GM19043 (cell line): ENCODE data around the gene RNF114.
"Not testable (repeated sequence)": the region's sequence is repeated elsewhere in the genome, so short reads cannot be mapped to it uniquely, and the experiment has no call there.

ENCODE experiments used
- ATAC-seq: cut with Tn5 transposase; IDR thresholded peaks from one replicate; pipeline ENCODE4 v1.9.1; 2021; ENCODE audit warnings: low read depth; ENCODE audit not compliant: unreplicated experiment

The RNF114 gene, protein sequence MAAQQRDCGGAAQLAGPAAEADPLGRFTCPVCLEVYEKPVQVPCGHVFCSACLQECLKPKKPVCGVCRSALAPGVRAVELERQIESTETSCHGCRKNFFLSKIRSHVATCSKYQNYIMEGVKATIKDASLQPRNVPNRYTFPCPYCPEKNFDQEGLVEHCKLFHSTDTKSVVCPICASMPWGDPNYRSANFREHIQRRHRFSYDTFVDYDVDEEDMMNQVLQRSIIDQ

GRCh38 chr20:49936153-49937026 is at the start of gene RNF114:
Gene RNF114 (plus strand): TSS chr20:49936397. CDS start chr20:49936413, 16 bp downstream.
- no peak for ATAC-seq

GRCh38 chr20:49886571-49887213 is 49.5 kb upstream of the RNF114 start:
- ATAC-seq: no peak

DNA sequence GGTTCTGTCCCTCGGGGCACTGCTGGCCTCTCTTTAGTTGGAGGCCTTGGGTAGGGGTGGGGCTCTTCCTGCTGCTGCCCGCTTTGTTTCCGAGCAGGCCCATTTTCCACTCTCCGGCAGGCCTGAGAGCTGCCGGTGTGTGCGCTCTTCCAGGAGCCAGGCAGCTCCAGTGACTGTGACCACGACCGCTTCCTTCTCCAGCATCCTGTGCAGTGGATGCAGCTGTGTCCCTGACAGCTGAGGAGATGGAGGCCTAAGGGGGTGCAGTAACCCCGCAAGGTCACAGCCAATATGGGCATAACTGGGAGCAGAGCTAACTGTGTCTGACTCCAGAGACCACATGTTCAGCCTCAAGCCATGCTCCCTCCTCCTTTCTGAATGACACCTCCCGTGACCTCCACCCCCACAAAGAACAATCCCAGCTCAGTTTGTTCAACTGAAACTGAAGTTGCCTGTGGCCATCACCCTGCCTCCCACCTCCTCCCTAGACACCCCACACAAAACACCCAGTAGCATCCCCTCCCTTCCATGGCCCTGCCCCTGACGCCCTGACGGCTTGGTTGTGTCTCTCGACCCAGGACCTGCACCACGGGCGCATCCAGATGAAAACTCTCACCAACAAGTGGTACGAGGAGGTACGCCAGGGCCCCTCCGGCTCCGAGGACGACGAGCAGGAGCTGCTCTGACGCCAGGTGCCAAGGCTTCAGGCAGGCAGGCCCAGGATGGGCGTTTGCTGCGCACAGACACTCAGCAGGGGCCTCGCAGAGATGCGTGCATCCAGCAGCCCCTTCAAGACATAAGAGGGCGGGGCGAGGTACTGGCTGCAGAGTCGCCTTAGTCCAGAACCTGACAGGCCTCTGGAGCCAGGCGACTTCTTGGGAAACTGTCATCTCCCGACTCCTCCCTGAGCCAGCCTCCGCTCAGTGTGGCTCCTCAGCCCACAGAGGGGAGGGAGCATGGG is 48.7 kb upstream of the RNF114 start:
- ATAC-seq: no peak

DNA sequence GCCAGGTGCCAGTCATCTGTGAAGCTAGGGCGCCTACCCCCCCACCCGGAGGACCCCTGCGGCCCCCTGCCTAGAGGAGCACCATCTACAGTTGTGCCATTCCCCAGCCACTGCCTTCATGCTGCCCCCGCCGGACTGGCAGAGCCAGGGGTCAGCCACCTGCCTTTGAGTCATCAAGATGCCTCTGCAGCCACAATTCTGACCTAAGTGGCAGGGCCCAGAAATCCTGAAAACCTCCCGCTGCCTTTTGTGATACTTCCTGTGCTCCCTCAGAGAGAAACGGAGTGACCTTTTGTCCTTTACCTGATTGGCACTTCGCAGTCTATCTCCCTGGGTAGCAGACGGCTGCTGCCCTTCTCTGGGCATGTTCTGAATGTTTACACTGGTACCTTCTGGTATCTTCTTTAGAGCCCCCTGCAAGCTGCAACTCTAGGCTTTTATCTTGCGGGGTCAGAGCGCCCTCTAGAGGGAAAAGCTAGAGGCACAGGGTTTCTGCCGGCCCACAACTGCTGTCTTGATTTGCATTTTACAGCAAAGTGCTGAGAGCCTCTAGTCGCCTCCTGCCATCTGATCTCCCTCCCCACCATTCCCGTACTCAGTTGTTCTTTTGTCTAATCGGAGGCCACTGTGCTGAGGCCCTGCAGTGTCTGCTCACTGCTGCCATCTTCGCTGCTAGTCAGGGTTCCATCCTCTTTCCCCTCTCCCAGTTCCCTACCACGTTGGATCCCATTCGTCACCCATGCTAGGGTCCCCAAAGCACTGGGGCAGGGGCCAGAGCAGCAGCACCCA is 47.8 kb upstream of the RNF114 start:
- ATAC-seq: no peak

DNA sequence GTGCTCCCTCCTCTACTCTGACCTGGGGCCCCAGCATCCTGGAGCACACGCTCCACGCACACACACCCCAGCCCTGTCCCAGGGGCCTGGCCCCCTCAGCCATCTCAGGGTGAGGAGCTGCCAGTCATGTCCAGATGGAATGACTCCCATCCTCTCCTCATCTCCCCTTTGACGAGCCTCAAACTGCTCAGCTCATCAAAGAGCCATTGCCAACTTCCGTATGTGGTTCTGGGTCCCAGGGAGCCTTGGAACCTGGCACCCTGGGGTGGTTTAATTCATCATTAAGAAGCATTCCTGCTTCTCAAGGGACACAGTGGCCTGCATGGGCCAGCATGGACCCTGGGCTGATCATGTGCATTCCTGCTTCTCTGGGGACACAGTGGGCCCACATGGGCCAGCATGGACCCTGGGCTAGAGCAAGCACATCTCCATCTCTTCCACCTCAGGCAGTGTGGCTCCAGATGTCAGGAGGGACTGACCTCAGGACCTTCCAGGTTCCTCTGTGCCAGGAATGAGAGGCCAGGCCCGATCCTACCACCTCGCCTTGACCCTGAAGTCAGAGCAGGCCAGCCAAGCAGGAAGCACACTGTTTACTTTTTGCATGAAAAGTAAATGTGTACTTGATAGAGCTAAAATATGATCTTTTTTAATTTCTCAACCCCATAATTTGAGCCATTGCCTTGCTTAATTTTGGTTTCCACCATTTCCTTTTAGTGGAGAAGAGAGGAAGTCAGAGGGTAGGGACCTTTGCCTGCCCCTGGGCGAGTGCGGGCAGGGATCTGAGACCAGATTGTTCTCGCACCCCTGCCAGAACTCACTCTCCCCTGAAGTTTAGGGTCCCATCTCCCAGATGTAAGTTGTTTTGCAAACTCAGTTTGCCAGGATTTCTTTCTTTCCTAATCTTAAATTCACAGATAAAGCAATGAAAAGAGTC is 46.9 kb upstream of the RNF114 start:
- no peak for ATAC-seq

GRCh38 chr20:49889935-49890333 is 46.3 kb upstream of the RNF114 start:
- no peak for ATAC-seq

- ATAC-seq: no peak
Measured at GRCh38 chr20:49890471-49891361, 45.5 kb upstream of the RNF114 start.

DNA sequence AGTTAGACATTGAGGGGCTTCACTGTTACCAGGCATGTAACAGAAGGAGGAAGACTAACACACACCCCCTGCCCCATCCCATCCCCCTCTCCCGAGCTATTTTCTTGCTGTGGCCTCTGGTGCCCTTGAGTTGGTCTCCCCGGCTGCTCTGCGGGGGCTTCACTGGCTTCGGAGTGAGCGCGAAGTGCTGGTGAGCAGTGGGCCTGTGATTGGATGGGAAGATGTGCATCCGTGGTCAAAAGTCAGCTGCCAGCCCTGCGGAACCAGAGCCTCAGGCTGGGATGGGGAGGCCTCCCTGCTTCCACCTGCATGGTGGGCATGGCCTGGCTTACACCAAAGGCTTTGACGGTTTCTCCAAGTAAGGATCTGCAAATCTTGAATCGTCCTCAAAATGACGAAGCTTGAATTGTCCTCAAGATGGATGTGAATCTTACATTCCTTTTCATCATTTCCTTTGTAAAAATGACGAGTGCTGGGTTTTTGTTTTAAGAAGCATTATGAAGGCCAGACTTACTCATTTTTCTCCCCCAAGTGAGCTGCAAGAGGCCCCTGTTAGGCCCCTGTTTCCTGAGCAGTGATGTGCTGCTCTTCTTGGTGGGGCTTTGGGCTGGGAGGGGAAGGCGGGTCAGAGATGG is 44.6 kb upstream of the RNF114 start:
- no peak for ATAC-seq

DNA sequence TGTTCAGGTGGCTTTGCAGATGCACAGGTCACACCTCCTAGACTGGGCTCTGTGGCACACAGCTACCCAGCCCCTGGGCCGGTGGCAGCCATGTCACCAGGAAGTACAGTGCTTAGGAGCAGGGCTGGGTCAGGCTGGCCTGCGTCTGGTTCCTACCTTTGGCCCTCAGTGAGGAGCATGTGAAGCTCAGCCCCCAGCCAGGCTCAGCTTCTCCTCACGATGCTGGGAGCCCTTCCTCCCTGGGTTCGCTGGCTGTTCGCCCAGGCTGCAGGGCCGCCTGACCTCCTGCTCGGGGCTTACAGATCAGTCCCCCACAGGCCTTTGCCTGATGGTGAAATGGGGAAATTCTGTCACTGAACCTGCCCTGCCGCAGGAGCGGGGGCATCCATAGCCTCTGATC is 43.9 kb upstream of the RNF114 start:
- no peak for ATAC-seq

- ATAC-seq: no peak
Measured at GRCh38 chr20:49892817-49893216, 43.4 kb upstream of the RNF114 start.

DNA sequence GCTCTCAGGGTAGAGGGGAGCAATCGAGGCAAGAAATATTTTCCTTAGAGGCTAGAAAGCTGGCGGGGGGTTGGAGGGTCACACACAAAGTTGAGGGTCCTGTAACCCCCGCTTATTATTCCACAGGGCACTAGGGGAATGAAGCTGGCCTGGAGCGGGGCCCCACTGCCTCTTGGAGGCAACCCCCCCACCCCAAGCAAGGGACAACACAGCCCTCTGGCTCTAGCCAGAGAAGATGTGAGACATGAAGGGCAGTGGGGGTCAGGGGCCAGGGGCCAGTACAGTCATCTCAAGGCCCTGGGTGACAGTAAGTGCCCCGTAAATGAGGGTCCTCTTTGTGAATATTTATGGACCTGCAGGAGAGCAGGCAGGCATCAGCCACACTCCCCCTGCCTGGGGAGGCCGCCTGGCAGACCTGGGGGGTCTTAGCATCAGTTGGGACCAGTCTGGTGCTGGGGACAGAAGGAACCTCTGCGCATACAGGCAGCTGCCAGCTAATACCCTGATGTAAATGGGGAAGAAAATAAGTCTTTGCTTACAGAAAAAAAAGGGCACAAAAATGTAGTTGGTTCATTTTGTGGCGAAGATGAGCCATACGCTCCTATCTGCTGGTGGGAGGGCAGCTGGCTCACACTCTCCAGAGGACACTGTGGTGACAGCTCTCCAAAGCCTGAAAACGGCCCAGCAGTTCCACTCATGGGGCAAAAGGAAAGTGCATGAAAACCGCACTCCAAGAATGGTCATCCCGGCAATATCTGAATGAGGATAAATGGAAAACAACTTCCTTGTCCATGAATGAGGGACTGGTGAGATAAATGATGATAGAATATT is 42.7 kb upstream of the RNF114 start:
- no peak for ATAC-seq

- ATAC-seq: no peak
Measured at GRCh38 chr20:49894073-49894470, 42.1 kb upstream of the RNF114 start.

DNA sequence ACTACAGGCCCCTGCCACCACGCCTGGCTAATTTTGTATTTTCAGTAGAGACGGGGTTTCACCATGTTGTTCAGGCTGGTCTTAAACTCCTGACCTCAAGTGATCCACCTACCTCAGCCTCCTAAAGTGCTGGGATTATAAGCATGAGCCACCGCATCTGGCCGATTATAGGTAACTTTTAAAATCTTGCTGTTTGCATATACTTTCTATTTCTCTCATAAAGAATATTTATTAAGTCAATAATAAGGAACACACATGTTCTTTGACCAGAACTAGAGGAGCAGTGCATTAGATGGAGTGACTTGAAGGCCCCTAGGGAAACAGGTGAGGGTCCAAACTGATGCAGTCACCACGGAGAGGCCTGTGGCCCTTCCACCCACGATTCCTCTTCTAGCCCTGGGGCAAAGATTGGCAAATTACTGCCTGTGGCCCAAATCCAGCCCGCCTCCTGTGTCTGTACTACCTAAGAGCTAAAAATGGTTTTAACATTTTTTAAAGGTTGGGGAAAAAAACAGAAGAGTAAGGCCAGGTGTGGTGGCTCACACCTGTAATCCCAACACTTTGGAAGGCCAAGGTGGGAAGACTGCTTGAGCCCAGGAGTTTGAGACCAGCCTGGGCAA is 40.6 kb upstream of the RNF114 start:
- ATAC-seq: not testable (repeated sequence)

- ATAC-seq: no peak
Measured at GRCh38 chr20:49896204-49896603, 40.0 kb upstream of the RNF114 start.

- no peak for ATAC-seq
Measured at GRCh38 chr20:49899541-49900383, 36.4 kb upstream of the RNF114 start.
